GM18499 (cell line): ENCODE results near the gene HYAL3.

Experiments used
- ATAC-seq: cut with Tn5 transposase; IDR thresholded peaks from one replicate; pipeline ENCODE4 v1.9.1; 2021; ENCODE audit warnings: moderate number of reproducible peaks; ENCODE audit not compliant: insufficient read depth, unreplicated experiment

The HYAL3 gene

GRCh38 chr3:50298836-50299637 lies at the start of gene HYAL3, which contains the start of gene NAA80:
Gene HYAL3, minus strand, starts transcription at chr3:50299405. Its CDS starts 3,803 bp downstream, at chr3:50295602.
Gene NAA80, minus strand, starts transcription at chr3:50299405. Its CDS starts 1,942 bp downstream, at chr3:50297463.
- ATAC-seq = peak; percentile 66

GRCh38 chr3:50347187-50347813 lies 48.1 kb upstream of the HYAL3 start:
- no peak for ATAC-seq

GRCh38 chr3:50345586-50346234 lies 46.5 kb upstream of the HYAL3 start, which contains the start of gene ZMYND10:
Gene ZMYND10, minus strand, starts transcription at chr3:50345732. Its CDS starts 153 bp downstream, at chr3:50345579.
- ATAC-seq = no peak

GRCh38 chr3:50345008-50345407 lies 45.8 kb upstream of the HYAL3 start:
- no peak for ATAC-seq

- no peak for ATAC-seq
Observed at GRCh38 chr3:50342813-50343633, 43.8 kb upstream of the HYAL3 start.

GRCh38 chr3:50341996-50342650 lies 42.9 kb upstream of the HYAL3 start:
- no peak for ATAC-seq

- no peak for ATAC-seq
Observed at GRCh38 chr3:50341537-50341936, 42.3 kb upstream of the HYAL3 start.

GRCh38 chr3:50340448-50341329 lies 41.5 kb upstream of the HYAL3 start, which contains the start of gene RASSF1:
Gene RASSF1, minus strand, starts transcription at chr3:50340836. Its CDS starts 31 bp downstream, at chr3:50340805.
- ATAC-seq = no peak

- ATAC-seq = no peak
Observed at GRCh38 chr3:50340147-50340447, 40.9 kb upstream of the HYAL3 start.

- ATAC-seq = no peak
Observed at GRCh38 chr3:50339485-50340146, 40.4 kb upstream of the HYAL3 start.

GRCh38 chr3:50338965-50339364 lies 39.8 kb upstream of the HYAL3 start:
- no peak for ATAC-seq

GRCh38 chr3:50337175-50337861 lies 38.1 kb upstream of the HYAL3 start:
- peak; percentile 64 for ATAC-seq

GRCh38 chr3:50336452-50337174 lies 37.4 kb upstream of the HYAL3 start:
- no peak for ATAC-seq

GRCh38 chr3:50334339-50335075 lies 35.3 kb upstream of the HYAL3 start:
- no peak for ATAC-seq

GRCh38 chr3:50333744-50334328 lies 34.6 kb upstream of the HYAL3 start:
- no peak for ATAC-seq

- ATAC-seq = no peak
Observed at GRCh38 chr3:50331364-50331907, 32.2 kb upstream of the HYAL3 start.
